Liver (tissue), 3 donors: ENCODE data around the gene COX7A2.

Experiments used
- EGR1 ChIP-seq, 2 donors: IDR thresholded peaks; 2 replicates each; pipeline ENCODE4 v1.6.1; 2016 to 2018; ENCODE audit warnings: antibody characterized with exemption in 2 of 2, low read depth in 2 of 2
- GABPA ChIP-seq, 2 donors: IDR thresholded peaks in 1 of 2; conservative IDR thresholded peaks in 1 of 2; 2 replicates each; pipeline ENCODE4 v1.6.1; 2016; ENCODE audit warnings: antibody characterized with exemption in 2 of 2, mild to moderate bottlenecking in 1 of 2, moderate library complexity in 1 of 2
- RXRA ChIP-seq, 2 donors: IDR thresholded peaks; 2 replicates each; pipeline ENCODE4 v1.6.1; 2017 to 2018; ENCODE audit warnings: antibody characterized with exemption in 2 of 2, mild to moderate bottlenecking in 1 of 2
- SP1 ChIP-seq: IDR thresholded peaks from 2 replicates; pipeline ENCODE4 v1.6.1; 2018; ENCODE audit warnings: antibody characterized with exemption, mild to moderate bottlenecking
- YY1 ChIP-seq: IDR thresholded peaks from 2 replicates; pipeline ENCODE4 v1.6.1; 2016; ENCODE audit warnings: antibody characterized with exemption, mild to moderate bottlenecking
- TF ChIP-seq, protein P1 (sequence below): fragments of 150-350 bp; IDR thresholded peaks from 2 replicates; pipeline ENCODE4 v1.5.1; 2017; ENCODE audit warnings: improper control_type of control experiment, low read depth, low read length; ENCODE audit not compliant: missing input control
- TF ChIP-seq, protein P2 (sequence below): IDR thresholded peaks from 2 replicates; pipeline ENCODE4 v1.6.1; 2016; ENCODE audit warnings: antibody characterized with exemption
- TF ChIP-seq, protein P3 (sequence below): IDR thresholded peaks from 2 replicates; pipeline ENCODE4 v1.6.1; 2016; ENCODE audit warnings: antibody characterized with exemption, mild to moderate bottlenecking
- TF ChIP-seq, protein P4 (sequence below): IDR thresholded peaks from 2 replicates; pipeline ENCODE4 v1.6.1; 2016; ENCODE audit warnings: antibody characterized with exemption
- donor health status: healthy.
- donor health status: healthy.

DNA sequence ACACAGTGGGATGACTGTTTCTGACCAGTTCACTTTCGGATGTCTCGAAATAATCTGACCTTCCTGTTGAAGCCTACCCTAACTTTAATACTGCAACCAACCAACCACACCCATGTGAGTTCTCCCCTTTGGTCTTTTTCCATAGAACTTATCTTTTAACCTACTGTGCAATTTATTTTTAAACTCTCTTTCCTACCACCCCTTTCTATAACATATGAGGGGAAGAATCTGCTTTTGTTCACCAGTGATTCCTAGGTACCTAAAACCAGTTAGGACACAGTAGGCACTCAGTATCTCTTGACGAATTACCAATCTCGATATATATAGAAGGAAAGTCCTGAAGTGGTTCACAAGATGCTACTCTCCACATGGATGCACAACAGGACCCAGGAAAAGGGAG is 7.0 kb downstream of the COX7A2 start:
- TF ChIP-seq SP1: no peak
- TF ChIP-seq, protein P1, sequence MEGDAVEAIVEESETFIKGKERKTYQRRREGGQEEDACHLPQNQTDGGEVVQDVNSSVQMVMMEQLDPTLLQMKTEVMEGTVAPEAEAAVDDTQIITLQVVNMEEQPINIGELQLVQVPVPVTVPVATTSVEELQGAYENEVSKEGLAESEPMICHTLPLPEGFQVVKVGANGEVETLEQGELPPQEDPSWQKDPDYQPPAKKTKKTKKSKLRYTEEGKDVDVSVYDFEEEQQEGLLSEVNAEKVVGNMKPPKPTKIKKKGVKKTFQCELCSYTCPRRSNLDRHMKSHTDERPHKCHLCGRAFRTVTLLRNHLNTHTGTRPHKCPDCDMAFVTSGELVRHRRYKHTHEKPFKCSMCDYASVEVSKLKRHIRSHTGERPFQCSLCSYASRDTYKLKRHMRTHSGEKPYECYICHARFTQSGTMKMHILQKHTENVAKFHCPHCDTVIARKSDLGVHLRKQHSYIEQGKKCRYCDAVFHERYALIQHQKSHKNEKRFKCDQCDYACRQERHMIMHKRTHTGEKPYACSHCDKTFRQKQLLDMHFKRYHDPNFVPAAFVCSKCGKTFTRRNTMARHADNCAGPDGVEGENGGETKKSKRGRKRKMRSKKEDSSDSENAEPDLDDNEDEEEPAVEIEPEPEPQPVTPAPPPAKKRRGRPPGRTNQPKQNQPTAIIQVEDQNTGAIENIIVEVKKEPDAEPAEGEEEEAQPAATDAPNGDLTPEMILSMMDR: no peak
- TF ChIP-seq YY1: no peak
- TF ChIP-seq, protein P2, sequence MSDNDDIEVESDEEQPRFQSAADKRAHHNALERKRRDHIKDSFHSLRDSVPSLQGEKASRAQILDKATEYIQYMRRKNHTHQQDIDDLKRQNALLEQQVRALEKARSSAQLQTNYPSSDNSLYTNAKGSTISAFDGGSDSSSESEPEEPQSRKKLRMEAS: no peak
- TF ChIP-seq, protein P3, sequence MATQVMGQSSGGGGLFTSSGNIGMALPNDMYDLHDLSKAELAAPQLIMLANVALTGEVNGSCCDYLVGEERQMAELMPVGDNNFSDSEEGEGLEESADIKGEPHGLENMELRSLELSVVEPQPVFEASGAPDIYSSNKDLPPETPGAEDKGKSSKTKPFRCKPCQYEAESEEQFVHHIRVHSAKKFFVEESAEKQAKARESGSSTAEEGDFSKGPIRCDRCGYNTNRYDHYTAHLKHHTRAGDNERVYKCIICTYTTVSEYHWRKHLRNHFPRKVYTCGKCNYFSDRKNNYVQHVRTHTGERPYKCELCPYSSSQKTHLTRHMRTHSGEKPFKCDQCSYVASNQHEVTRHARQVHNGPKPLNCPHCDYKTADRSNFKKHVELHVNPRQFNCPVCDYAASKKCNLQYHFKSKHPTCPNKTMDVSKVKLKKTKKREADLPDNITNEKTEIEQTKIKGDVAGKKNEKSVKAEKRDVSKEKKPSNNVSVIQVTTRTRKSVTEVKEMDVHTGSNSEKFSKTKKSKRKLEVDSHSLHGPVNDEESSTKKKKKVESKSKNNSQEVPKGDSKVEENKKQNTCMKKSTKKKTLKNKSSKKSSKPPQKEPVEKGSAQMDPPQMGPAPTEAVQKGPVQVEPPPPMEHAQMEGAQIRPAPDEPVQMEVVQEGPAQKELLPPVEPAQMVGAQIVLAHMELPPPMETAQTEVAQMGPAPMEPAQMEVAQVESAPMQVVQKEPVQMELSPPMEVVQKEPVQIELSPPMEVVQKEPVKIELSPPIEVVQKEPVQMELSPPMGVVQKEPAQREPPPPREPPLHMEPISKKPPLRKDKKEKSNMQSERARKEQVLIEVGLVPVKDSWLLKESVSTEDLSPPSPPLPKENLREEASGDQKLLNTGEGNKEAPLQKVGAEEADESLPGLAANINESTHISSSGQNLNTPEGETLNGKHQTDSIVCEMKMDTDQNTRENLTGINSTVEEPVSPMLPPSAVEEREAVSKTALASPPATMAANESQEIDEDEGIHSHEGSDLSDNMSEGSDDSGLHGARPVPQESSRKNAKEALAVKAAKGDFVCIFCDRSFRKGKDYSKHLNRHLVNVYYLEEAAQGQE: no peak
- no peak for TF ChIP-seq RXRA (IDR thresholded peaks at IDR 0.05)
- TF ChIP-seq EGR1 (IDR thresholded peaks at IDR 0.05; ENCODE audit: low read depth in 2 of 2): no peak
- TF ChIP-seq GABPA (IDR thresholded peaks at IDR 0.05 in 1 of 2, conservative IDR thresholded peaks at IDR 0.05 in 1 of 2): no peak
- TF ChIP-seq, protein P4, sequence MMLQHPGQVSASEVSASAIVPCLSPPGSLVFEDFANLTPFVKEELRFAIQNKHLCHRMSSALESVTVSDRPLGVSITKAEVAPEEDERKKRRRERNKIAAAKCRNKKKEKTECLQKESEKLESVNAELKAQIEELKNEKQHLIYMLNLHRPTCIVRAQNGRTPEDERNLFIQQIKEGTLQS: no peak
